HL-60 (cell line): ENCODE results near the gene HSPA4L.

Experiments used
- GABPA ChIP-seq: IDR thresholded peaks from 2 replicates; pipeline ENCODE4 v1.6.1; 2012; ENCODE audit warnings: low read depth
- POLR2AphosphoS5 ChIP-seq: IDR thresholded peaks from 2 replicates; pipeline ENCODE4 v1.6.1; 2012; ENCODE audit warnings: low read depth
- TF ChIP-seq, protein P1 (sequence below): IDR thresholded peaks from one replicate; pipeline ENCODE4 v1.5.1; 2011; ENCODE audit warnings: low read length, control low read depth, inconsistent platforms; ENCODE audit not compliant: insufficient read depth

DNA sequence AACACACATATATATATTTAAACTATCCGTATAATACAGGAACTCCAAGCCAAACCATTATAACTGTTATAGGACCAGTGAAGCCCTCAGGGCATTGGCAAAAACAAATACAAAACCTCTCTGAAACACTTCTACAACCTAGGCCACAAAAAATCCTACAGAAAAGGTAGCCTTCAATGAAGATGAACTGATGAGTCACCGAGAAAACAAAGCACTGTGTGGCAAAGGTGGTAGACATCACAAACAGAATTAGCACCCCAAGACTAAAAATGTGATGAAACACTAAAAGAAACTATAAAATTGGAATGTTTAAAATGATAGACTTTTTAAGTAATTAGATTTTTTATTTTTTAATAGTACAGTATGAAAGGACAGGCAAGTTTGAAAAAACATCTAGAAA is 5.5 kb upstream of the HSPA4L start:
- TF ChIP-seq, protein P1, sequence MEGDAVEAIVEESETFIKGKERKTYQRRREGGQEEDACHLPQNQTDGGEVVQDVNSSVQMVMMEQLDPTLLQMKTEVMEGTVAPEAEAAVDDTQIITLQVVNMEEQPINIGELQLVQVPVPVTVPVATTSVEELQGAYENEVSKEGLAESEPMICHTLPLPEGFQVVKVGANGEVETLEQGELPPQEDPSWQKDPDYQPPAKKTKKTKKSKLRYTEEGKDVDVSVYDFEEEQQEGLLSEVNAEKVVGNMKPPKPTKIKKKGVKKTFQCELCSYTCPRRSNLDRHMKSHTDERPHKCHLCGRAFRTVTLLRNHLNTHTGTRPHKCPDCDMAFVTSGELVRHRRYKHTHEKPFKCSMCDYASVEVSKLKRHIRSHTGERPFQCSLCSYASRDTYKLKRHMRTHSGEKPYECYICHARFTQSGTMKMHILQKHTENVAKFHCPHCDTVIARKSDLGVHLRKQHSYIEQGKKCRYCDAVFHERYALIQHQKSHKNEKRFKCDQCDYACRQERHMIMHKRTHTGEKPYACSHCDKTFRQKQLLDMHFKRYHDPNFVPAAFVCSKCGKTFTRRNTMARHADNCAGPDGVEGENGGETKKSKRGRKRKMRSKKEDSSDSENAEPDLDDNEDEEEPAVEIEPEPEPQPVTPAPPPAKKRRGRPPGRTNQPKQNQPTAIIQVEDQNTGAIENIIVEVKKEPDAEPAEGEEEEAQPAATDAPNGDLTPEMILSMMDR = no peak
- TF ChIP-seq GABPA (no peak), POLR2AphosphoS5 (no peak)
